OCI-LY3 (cell line): ENCODE measurements around the gene CD63.

Experiments
- H2AFZ ChIP-seq: fragments of 200-600, 300-600 bp; shearing (Covaris generic); 2 replicates; pipeline ENCODE4 v1.6.0; 2014; ENCODE audit warnings: antibody characterized with exemption, low read depth, low read length
- H3K27ac ChIP-seq: fragments of 200-600, 300-600 bp; sonication (generic); 2 replicates; pipeline ENCODE4 v1.5.1; 2014; ENCODE audit warnings: mild to moderate bottlenecking, low read length, moderate library complexity, mixed read lengths
- H3K27me3 ChIP-seq: fragments of 200-600, 300-600 bp; sonication (generic); 2 replicates; pipeline ENCODE4 v1.6.1; 2014; ENCODE audit warnings: low read depth, low read length, mixed read lengths
- H3K36me3 ChIP-seq: fragments of 200-600, 300-600 bp; sonication (generic); replicated peaks from 2 replicates; pipeline ENCODE3; 2014; ENCODE audit warnings: low read depth, low read length, mixed read lengths
- H3K4me1 ChIP-seq: fragments of 300-600, 200-600 bp; sonication (generic); 2 replicates; pipeline ENCODE4 v1.6.1; 2014; ENCODE audit warnings: low read length, mixed read lengths
- H3K4me2 ChIP-seq: fragments of 200-600, 300-600 bp; sonication (generic); 2 replicates; pipeline ENCODE4 v1.6.1; 2014; ENCODE audit warnings: low read length, mixed read lengths
- H3K4me3 ChIP-seq: fragments of 300-600, 200-600 bp; sonication (generic); 2 replicates; pipeline ENCODE4 v1.5.1; 2014; ENCODE audit warnings: antibody characterized with exemption, mild to moderate bottlenecking, low read length, moderate library complexity
- H3K79me2 ChIP-seq: fragments of 300-600, 200-600 bp; shearing (Covaris generic); 2 replicates; pipeline ENCODE4 v1.6.1; 2014; ENCODE audit warnings: mild to moderate bottlenecking, low read length, mixed read lengths
- H3K9ac ChIP-seq: fragments of 300-600, 200-600 bp; shearing (Covaris generic); 2 replicates; pipeline ENCODE4 v1.6.0; 2014; ENCODE audit warnings: mild to moderate bottlenecking, low read length, moderate library complexity
- H3K9me3 ChIP-seq: fragments of 200-600, 300-600 bp; shearing (Covaris generic); 2 replicates; pipeline ENCODE4 v1.6.1; 2014; ENCODE audit warnings: low read length, mixed read lengths; ENCODE audit not compliant: insufficient read depth
- H4K20me1 ChIP-seq: fragments of 200-600, 300-600 bp; sonication (generic); 2 replicates; pipeline ENCODE4 v1.6.1; 2016; ENCODE audit warnings: low read length, mixed read lengths; ENCODE audit not compliant: insufficient read depth
- EZH2phosphoT487 ChIP-seq: fragments of 200-600 bp; shearing (Covaris generic); IDR thresholded peaks from 2 replicates; pipeline ENCODE4 v1.6.1; 2018; ENCODE audit warnings: antibody characterized with exemption, mixed run types, low read depth
- TF ChIP-seq, protein P1 (sequence below): fragments of 200-600, 300-600 bp; sonication (generic); IDR thresholded peaks from 2 replicates; pipeline ENCODE4 v1.5.1; 2014; ENCODE audit warnings: antibody characterized with exemption, low read length, low read depth

CD63 gene

DNA sequence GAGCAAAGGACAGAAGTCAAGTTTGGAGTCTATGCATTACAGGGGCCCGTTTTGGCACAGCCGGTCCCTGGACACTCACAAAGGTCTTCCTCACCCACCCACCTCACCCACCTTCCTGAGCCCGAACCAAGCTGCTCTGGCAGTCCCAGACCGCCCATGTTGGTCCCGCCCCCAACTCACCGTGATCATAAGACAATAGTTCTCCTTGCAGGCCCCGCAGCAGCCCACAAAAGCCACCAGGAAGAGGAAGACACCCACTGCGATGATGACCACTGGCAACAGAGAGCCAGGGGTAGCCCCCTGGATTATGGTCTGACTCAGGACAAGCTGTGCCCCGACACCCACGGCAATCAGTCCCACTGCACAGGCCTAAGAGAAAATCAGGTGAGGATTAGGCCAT, 1.8 kb downstream of the CD63 start:
- H3K27ac ChIP-seq, result no peak overlapping the region
- H3K9ac ChIP-seq, result no peak overlapping the region
- peaks cover 15% of the 10 kb centered on the region for H3K4me1 ChIP-seq
- no peaks in the 10 kb centered on the region for H3K27me3 ChIP-seq
- H3K4me3 ChIP-seq, result no peak overlapping the region; the same call in 1 of the 2 replicates
- H2AFZ ChIP-seq, result no peak overlapping the region
- no peaks in the 10 kb centered on the region for H3K9me3 ChIP-seq
- peaks cover 13% of the 10 kb centered on the region for H3K79me2 ChIP-seq
- H4K20me1 ChIP-seq, result no peaks in the 10 kb centered on the region
- no peak for TF ChIP-seq EZH2phosphoT487
- TF ChIP-seq, protein P1, sequence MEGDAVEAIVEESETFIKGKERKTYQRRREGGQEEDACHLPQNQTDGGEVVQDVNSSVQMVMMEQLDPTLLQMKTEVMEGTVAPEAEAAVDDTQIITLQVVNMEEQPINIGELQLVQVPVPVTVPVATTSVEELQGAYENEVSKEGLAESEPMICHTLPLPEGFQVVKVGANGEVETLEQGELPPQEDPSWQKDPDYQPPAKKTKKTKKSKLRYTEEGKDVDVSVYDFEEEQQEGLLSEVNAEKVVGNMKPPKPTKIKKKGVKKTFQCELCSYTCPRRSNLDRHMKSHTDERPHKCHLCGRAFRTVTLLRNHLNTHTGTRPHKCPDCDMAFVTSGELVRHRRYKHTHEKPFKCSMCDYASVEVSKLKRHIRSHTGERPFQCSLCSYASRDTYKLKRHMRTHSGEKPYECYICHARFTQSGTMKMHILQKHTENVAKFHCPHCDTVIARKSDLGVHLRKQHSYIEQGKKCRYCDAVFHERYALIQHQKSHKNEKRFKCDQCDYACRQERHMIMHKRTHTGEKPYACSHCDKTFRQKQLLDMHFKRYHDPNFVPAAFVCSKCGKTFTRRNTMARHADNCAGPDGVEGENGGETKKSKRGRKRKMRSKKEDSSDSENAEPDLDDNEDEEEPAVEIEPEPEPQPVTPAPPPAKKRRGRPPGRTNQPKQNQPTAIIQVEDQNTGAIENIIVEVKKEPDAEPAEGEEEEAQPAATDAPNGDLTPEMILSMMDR, result no peak
- peak overlapping the region; percentile 93; the same call in 1 of the 2 replicates for H3K4me2 ChIP-seq
- H3K36me3 ChIP-seq, result peaks cover 7% of the 10 kb centered on the region

DNA sequence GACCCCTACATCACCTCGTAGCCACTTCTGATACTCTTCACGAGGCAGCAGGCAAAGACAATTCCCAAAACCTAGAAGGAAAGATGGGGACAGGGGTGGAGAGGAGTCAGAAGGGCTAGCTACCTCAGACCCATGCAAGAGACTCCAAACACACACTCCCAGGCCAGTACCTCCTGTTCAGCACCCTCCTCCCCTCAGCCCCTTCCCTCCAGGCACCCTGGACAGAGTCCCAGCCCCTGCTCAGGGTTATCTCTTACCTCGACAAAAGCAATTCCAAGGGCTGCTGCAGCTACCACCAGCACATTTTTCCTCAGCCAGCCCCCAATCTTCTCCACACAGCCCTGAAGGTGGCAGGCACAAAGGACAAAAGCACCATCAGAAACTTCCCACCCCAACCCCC, 3.3 kb downstream of the CD63 start:
- Histone ChIP-seq H3K4me1 (peaks cover 15% of the 10 kb centered on the region), H3K4me3 (no peak overlapping the region), H3K9ac (no peak overlapping the region)

DNA sequence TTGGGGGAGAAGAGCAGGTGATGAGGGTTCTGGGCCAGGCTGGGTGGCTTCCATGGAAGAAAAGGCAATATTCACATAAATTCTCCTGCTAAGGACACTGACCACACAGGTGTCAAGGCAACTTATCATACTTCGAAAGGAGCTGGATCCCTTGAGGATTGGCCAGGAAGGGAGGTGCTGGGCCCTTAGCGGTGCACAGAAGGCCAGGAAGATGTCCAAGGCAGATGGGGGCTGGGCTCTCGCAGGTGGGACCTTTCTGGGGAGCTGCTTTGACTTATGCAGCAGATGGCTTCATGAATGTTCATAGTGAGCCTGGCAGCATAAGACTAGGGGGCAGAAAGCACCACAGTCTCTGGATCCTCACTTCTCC, 3.9 kb downstream of the CD63 start:
- TF ChIP-seq, protein P1, result no peak
- no peak for TF ChIP-seq EZH2phosphoT487
- H3K4me2 ChIP-seq, result no peak overlapping the region
- H3K9me3 ChIP-seq, result no peaks in the 10 kb centered on the region
- no peaks in the 10 kb centered on the region for H3K27me3 ChIP-seq
- H2AFZ ChIP-seq, result no peak overlapping the region
- H4K20me1 ChIP-seq, result no peaks in the 10 kb centered on the region
- no peak overlapping the region for H3K9ac ChIP-seq
- peaks cover 7% of the 10 kb centered on the region for H3K36me3 ChIP-seq
- no peak overlapping the region for H3K27ac ChIP-seq
- H3K4me3 ChIP-seq, result no peak overlapping the region
- H3K4me1 ChIP-seq, result peaks cover 12% of the 10 kb centered on the region
- peaks cover 13% of the 10 kb centered on the region for H3K79me2 ChIP-seq

More for the DNA sequence above, 3.3 kb downstream of the CD63 start:
- Histone ChIP-seq H3K27ac (no peak overlapping the region), H3K36me3 (peaks cover 7% of the 10 kb centered on the region), H3K9me3 (no peaks in the 10 kb centered on the region), H2AFZ (no peak overlapping the region), H3K79me2 (peaks cover 13% of the 10 kb centered on the region), H3K27me3 (no peaks in the 10 kb centered on the region), H3K4me2 (no peak overlapping the region), H4K20me1 (no peaks in the 10 kb centered on the region)
- TF ChIP-seq, protein P1, result no peak
- TF ChIP-seq EZH2phosphoT487, result no peak

DNA sequence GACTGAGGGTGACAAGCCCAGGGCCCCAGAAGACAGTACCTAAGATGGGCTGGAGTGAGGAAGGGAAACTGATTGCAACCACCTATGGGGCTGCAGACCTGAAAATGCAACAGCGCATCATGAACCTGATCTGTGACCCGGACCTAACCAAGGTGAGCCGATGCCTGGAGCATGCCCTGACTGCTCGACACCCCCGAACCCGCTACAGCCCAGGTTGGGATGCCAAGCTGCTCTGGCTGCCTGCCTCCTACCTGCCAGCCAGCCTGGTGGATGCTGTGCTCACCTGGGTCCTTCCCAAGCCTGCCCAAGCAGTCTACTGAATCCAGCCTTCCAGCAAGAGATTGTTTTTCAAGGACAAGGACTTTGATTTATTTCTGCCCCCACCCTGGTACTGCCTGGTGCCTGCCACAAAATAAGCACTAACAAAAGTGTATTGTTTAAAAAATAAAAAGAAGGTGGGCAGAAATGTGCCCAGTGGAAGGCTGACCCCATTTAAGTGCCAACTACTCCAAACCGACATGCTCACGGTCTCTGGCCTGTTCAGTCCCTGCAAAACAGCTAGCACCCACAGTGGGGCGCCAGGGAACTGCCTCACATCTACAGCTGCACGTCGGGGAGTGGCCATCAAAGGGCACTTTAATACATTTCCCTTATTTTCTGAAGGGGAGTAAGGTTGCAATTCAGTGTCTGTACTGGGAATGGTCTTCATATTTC, 4.4 kb downstream of the CD63 start:
- Histone ChIP-seq H4K20me1 (no peaks in the 10 kb centered on the region), H3K27me3 (no peaks in the 10 kb centered on the region), H2AFZ (no peak overlapping the region), H3K4me3 (no peak overlapping the region), H3K79me2 (peaks cover 13% of the 10 kb centered on the region), H3K36me3 (peaks cover 7% of the 10 kb centered on the region), H3K4me1 (peaks cover 9% of the 10 kb centered on the region), H3K4me2 (no peak overlapping the region), H3K9me3 (no peaks in the 10 kb centered on the region), H3K27ac (no peak overlapping the region), H3K9ac (no peak overlapping the region)
- TF ChIP-seq, protein P1, result peak; percentile 62
- TF ChIP-seq EZH2phosphoT487, result no peak
